Panc1 (cell line): ENCODE data around the gene SIL1. TPM values are rescaled to one million over a fixed set of nuclear protein-coding genes. Genes with fewer than 3 reads are reported as not detected.

Source experiments
- ATAC-seq: fragments of 200-7000 bp; cut with Tn5 transposase; 2 replicates; pipeline ENCODE4 v1.9.1; 2020; ENCODE audit warnings: mild to moderate bottlenecking, moderate library complexity
- BruUV-seq: library from RNA; stranded (reverse); fragments of 400-500 nt; replicated peaks from 2 replicates; lab custom pipeline; 2021; lab: Mats Ljungman, UMichigan
- CTCF ChIA-PET: fragments of 300-600 bp; sonication (Branson Sonifier 250); formaldehyde crosslinking; loops from one replicate; lab custom pipeline; 2022; ENCODE audit warnings: antibody characterized with exemption; lab: Charles Lee
- POLR2A ChIA-PET: fragments of 300-600 bp; sonication (Branson Sonifier 250); formaldehyde crosslinking; loops from one replicate; lab custom pipeline; 2022; ENCODE audit warnings: antibody characterized with exemption; lab: Charles Lee
- DNase-seq: peaks from one replicate; pipeline ENCODE4 v3.0.0-alpha.2; 2010; ENCODE audit warnings: low read depth, low spot score
- H3K27ac ChIP-seq: 2 replicates; pipeline ENCODE4 v1.5.1; 2011; ENCODE audit warnings: mild to moderate bottlenecking, low read length, inconsistent platforms
- H3K27me3 ChIP-seq: fragments of 200-500 bp; sonication (Bioruptor generic); 2 replicates; pipeline ENCODE4 v1.6.0; 2014; ENCODE audit warnings: low read length, inconsistent platforms; ENCODE audit not compliant: control insufficient read depth, insufficient read depth
- H3K36me3 ChIP-seq: fragments of 200-500 bp; sonication (Bioruptor generic); 2 replicates; pipeline ENCODE4 v1.5.1; 2014; ENCODE audit warnings: inconsistent platforms, mild to moderate bottlenecking, low read length, moderate library complexity; ENCODE audit not compliant: control insufficient read depth, insufficient read depth
- H3K4me1 ChIP-seq: 2 replicates; pipeline ENCODE4 v1.5.1; 2011; ENCODE audit warnings: inconsistent platforms, mild to moderate bottlenecking, low read length, moderate library complexity; ENCODE audit not compliant: control insufficient read depth, insufficient read depth
- H3K4me3 ChIP-seq, 2 experiments: 2 replicates each; pipeline ENCODE4 v1.5.1; 2011 to 2012; ENCODE audit warnings: low read depth in 2 of 2, low read length in 2 of 2, mild to moderate bottlenecking in 2 of 2, inconsistent platforms in 1 of 2, moderate library complexity in 1 of 2
- H3K9me3 ChIP-seq: fragments of 200-500 bp; sonication (Bioruptor generic); 2 replicates; pipeline ENCODE4 v1.5.1; 2014; ENCODE audit warnings: low read depth, mild to moderate bottlenecking, inconsistent platforms, low read length, moderate library complexity; ENCODE audit not compliant: control insufficient read depth, insufficient read depth
- CTCF ChIP-seq: fragments of 450-650 bp; IDR thresholded peaks from 2 replicates; pipeline ENCODE4 v1.5.1; 2017; ENCODE audit warnings: mild to moderate bottlenecking
- POLR2AphosphoS5 ChIP-seq: IDR thresholded peaks from 2 replicates; pipeline ENCODE4 v1.6.1; 2012; ENCODE audit warnings: mild to moderate bottlenecking, low read depth, low read length, moderate library complexity
- REST ChIP-seq, 2 experiments: IDR thresholded peaks; 2 replicates each; pipeline ENCODE4 v1.6.1; 2011 to 2012; ENCODE audit warnings: low read depth in 2 of 2, control low read depth in 1 of 2, low read length in 1 of 2, mild to moderate bottlenecking in 1 of 2, moderate library complexity in 1 of 2; ENCODE audit not compliant: insufficient read depth in 1 of 2
- SIN3A ChIP-seq: IDR thresholded peaks from 2 replicates; pipeline ENCODE4 v1.6.1; 2012; ENCODE audit warnings: low read depth, mild to moderate bottlenecking, low read length, moderate library complexity, borderline replicate concordance; ENCODE audit not compliant: insufficient read depth
- TCF7L2 ChIP-seq: IDR thresholded peaks from 2 replicates; pipeline ENCODE4 v1.6.1; 2011; ENCODE audit warnings: mild to moderate bottlenecking, low read depth, low read length, inconsistent platforms
- in situ Hi-C: cut with HindIII; loops from 2 replicates; pipeline ENCODE4 v1.10.0; 2016; ENCODE audit warnings: low sequenced_read_pairs, low pct_unique_long_range_greater_than_20kb
- intact Hi-C: fragments of 100-400 bp; cut with micrococcal nuclease; formaldehyde crosslinking; loops from one replicate; pipeline ENCODE4 v1.10.0; 2022; ENCODE audit not compliant: unreplicated experiment
- total RNA-seq: library from RNA; stranded (reverse); gene quantifications from one replicate; pipeline ENCODE4 v1.2.1, GENCODE V29; 2021; ENCODE audit not compliant: unreplicated experiment

SIL1 gene
- total RNA-seq, 1 experiment from 2014 or later, result 35.4 TPM

- no TSS peak for BruUV-seq
- TF ChIP-seq SIN3A (no peak), TCF7L2 (no peak)
- H3K4me1 ChIP-seq, result no peaks in the 10 kb centered on the region
- DNase-seq, result no peak
- no peaks in the 10 kb centered on the region for H3K27me3 ChIP-seq
- ATAC-seq, result no peak
- H3K36me3 ChIP-seq, result no peaks in the 10 kb centered on the region
- in situ Hi-C loops, result no loop called here
- CTCF ChIA-PET, result no interaction called here
- H3K4me3 ChIP-seq, result no peak overlapping the region
- POLR2A ChIA-PET, result no interaction called here
- no peaks in the 10 kb centered on the region for H3K9me3 ChIP-seq
- intact Hi-C loops, result no loop called here
- H3K27ac ChIP-seq, result no peak overlapping the region
These were observed 207.1 kb downstream of the SIL1 start for GRCh38 chr5:138990986-138991590.

GRCh38 chr5:138989720-138990119 lies 208.4 kb downstream of the SIL1 start:
- Histone ChIP-seq H3K4me3 (no peak overlapping the region), H3K4me1 (no peaks in the 10 kb centered on the region), H3K36me3 (no peaks in the 10 kb centered on the region), H3K9me3 (no peaks in the 10 kb centered on the region), H3K27ac (no peak overlapping the region), H3K27me3 (no peaks in the 10 kb centered on the region)
- ATAC-seq (no peak), DNase-seq (no peak)
- intact Hi-C loops, result no loop called here
- TF ChIP-seq SIN3A (no peak), CTCF (no peak), TCF7L2 (no peak), REST (IDR thresholded peaks at IDR 0.05; ENCODE audit: insufficient read depth in 1 of 2, low read depth in 2 of 2, low read length in 1 of 2) (no peak), POLR2AphosphoS5 (no peak)
- CTCF ChIA-PET, result no interaction called here
- POLR2A ChIA-PET, result interaction anchor here (0.6 kb wide), 1 partner anchor 288 kb away, joined by 6 read pairs; no protein-coding TSS in a partner anchor
- in situ Hi-C loops, result no loop called here
- BruUV-seq, result no TSS peak

GRCh38 chr5:138986186-138986800 lies 211.9 kb downstream of the SIL1 start:
- CTCF ChIA-PET, result interaction anchor here (0.6 kb wide), 1 partner anchor 153 kb away, joined by 3 read pairs; no protein-coding TSS in a partner anchor
- Histone ChIP-seq H3K36me3 (no peaks in the 10 kb centered on the region), H3K9me3 (no peaks in the 10 kb centered on the region), H3K4me1 (no peaks in the 10 kb centered on the region), H3K4me3 (no peak overlapping the region), H3K27me3 (no peaks in the 10 kb centered on the region), H3K27ac (no peak overlapping the region)
- intact Hi-C loops (no loop called here), in situ Hi-C loops (no loop called here)
- BruUV-seq, result no TSS peak
- POLR2A ChIA-PET, result no interaction called here
- no peak for DNase-seq
- ATAC-seq, result no peak
- no peak for TF ChIP-seq REST (IDR thresholded peaks at IDR 0.05; ENCODE audit: insufficient read depth in 1 of 2, low read depth in 2 of 2, low read length in 1 of 2)
- no peak for TF ChIP-seq TCF7L2
- TF ChIP-seq POLR2AphosphoS5, result no peak
- TF ChIP-seq CTCF, result no peak
- no peak for TF ChIP-seq SIN3A
